Measurements from ENCODE around the gene NEK9. TPM values are rescaled to one million over a fixed set of nuclear protein-coding genes. Genes with fewer than 3 reads are reported as not detected.

NEK9 gene
- total RNA-seq, 4 donors from 2014 or later, result 76.1 to 109 (median 94.4) TPM

DNA sequence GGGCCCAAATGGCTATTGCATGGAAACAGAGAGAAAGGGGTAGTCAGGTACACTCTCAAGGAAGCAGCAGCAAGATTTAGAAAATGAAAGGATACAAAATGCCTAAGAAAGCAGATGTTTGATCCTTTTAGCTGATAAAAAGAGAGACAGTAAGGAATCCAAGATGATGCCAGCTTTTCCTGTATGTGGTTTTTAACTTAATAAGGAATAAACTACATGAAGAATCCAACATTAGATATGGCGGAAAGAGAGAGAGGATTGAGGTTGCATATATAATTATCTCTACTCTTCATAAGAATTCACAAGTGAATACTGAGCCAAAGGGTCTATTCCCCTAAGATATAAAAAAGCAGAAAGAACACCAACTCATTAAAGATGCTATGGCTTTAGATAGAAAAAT, 38.0 kb upstream of the NEK9 start:
- Histone ChIP-seq H3K4me1 (peaks cover 0 to 97% (median 60%) of the 10 kb centered on the region in 4 donors), H3K9me3 (no peaks in the 10 kb centered on the region), H3K27me3 (no peaks in the 10 kb centered on the region), H3K36me3 (no peaks in the 10 kb centered on the region), H3K4me3 (no peak overlapping the region), H3K27ac (peak overlapping the region; percentile 62 to 100 (median 86))
- TF ChIP-seq EP300 (IDR thresholded peaks at IDR 0.05), result no peak
- TF ChIP-seq, protein P1, sequence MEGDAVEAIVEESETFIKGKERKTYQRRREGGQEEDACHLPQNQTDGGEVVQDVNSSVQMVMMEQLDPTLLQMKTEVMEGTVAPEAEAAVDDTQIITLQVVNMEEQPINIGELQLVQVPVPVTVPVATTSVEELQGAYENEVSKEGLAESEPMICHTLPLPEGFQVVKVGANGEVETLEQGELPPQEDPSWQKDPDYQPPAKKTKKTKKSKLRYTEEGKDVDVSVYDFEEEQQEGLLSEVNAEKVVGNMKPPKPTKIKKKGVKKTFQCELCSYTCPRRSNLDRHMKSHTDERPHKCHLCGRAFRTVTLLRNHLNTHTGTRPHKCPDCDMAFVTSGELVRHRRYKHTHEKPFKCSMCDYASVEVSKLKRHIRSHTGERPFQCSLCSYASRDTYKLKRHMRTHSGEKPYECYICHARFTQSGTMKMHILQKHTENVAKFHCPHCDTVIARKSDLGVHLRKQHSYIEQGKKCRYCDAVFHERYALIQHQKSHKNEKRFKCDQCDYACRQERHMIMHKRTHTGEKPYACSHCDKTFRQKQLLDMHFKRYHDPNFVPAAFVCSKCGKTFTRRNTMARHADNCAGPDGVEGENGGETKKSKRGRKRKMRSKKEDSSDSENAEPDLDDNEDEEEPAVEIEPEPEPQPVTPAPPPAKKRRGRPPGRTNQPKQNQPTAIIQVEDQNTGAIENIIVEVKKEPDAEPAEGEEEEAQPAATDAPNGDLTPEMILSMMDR (IDR thresholded peaks at IDR 0.05), result no peak
- TF ChIP-seq POLR2A (IDR thresholded peaks at IDR 0.05), result no peak
- DNase-seq (ENCODE audit: low spot score in 2 of 2), result no peak
- WGBS, 2 donors, result 90 to 94% methylated on average over 1 of the region's 1 CpG

DNA sequence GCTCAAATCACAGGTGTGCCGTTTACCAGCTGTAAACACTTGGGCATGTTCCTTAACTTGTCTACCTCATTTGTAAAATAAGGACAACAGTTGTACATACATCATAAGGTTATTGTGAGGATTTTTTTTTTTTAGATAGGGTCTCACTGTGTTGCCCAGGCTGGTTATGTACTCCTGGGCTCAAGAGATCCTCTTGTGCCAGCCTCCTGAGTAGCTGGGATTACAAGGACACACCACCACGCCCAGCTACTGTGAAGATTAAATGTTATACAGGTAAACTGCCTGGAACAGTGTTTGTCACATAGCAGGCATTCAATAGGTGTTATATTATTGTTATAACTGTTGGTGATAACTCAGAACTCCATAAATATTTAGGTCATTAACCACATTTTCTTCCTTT, 36.8 kb upstream of the NEK9 start:
- H3K4me1 ChIP-seq, result peaks cover 0 to 97% (median 65%) of the 10 kb centered on the region in 4 donors
- H3K27ac ChIP-seq, result peak overlapping the region in 3 of 4 donors; percentile 62 to 100 (median 94)
- no peaks in the 10 kb centered on the region for H3K9me3 ChIP-seq
- H3K27me3 ChIP-seq, result no peaks in the 10 kb centered on the region
- H3K4me3 ChIP-seq, result no peak overlapping the region
- DNase-seq (ENCODE audit: low spot score in 2 of 2), result no peak
- 84 to 94% methylated on average over 2 of the region's 2 CpGs for WGBS, 2 donors
- no peak for TF ChIP-seq POLR2A (IDR thresholded peaks at IDR 0.05)
- TF ChIP-seq, protein P1 (IDR thresholded peaks at IDR 0.05), result no peak
- TF ChIP-seq EP300 (IDR thresholded peaks at IDR 0.05), result no peak
- H3K36me3 ChIP-seq, result no peaks in the 10 kb centered on the region

DNA sequence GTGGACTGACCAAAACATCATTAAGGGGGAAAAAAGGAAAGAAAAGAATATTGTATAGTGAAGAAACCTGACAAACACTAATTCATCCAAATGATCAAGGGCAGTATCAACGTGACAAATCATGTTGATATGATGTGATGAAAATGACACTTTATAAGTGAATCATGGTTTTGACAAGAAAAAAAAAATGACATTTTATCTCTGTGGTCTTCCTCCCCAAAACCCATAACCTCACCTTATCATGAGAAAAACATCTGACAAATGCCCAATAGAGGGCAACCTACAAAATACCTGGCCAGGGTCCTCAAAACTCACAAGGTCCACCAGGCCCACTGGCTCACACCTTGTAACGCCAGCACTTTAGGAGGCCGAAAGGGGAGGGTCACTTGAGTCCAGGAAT, 35.8 kb upstream of the NEK9 start:
- no peaks in the 10 kb centered on the region for H3K9me3 ChIP-seq
- H3K36me3 ChIP-seq, result no peaks in the 10 kb centered on the region
- no peaks in the 10 kb centered on the region for H3K27me3 ChIP-seq
- TF ChIP-seq POLR2A (IDR thresholded peaks at IDR 0.05), result no peak
- TF ChIP-seq, protein P1 (IDR thresholded peaks at IDR 0.05), result no peak
- TF ChIP-seq EP300 (IDR thresholded peaks at IDR 0.05), result no peak
- peaks cover 0 to 94% (median 60%) of the 10 kb centered on the region in 4 donors for H3K4me1 ChIP-seq
- no peak for DNase-seq (ENCODE audit: low spot score in 2 of 2)
- H3K27ac ChIP-seq, result peak overlapping the region; percentile 11 to 100 (median 68)
- 79 to 85% methylated on average over 3 of the region's 3 CpGs for WGBS, 2 donors
- no peak overlapping the region for H3K4me3 ChIP-seq

DNA sequence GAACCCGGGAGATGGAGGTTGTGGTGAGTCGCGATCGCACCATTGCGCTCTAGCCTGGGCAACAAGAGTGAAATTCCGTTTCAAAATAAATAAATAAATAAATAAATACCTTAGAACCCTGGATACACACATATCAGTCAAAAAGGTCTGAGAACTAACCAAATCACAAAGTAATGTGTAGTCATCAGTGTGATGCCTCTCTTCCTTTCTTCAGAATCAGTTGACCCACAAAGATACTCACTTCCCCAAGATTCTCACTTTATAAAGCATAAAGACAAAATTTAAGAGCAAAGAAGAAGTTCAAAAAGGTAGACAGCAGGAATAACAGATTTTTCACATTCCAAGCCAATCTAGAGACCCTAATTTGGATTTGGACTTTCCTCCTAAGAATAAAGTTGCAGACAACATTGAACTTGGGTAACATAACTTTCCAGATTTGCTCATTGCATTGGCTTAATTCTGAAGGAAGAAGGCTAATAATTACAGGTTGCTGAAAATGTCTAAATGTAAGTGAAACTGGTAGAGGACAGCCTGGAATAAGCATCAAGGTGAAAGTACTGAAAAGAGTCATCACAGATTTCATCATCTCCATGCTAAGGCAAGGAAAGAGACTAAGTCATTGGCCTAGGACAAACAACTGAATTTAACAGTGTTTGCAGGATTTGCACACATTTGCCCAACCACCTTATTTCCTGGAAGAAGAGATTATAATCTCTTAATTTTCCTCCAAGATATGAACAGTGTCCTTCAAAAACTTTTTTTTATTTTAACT, 32.2 kb upstream of the NEK9 start:
- no peak overlapping the region for H3K4me3 ChIP-seq
- H3K4me1 ChIP-seq, result peaks cover 0 to 84% (median 43%) of the 10 kb centered on the region in 4 donors
- TF ChIP-seq, protein P1 (IDR thresholded peaks at IDR 0.05), result no peak
- no peak for TF ChIP-seq POLR2A (IDR thresholded peaks at IDR 0.05)
- TF ChIP-seq EP300 (IDR thresholded peaks at IDR 0.05), result no peak
- H3K27me3 ChIP-seq, result no peaks in the 10 kb centered on the region
- H3K36me3 ChIP-seq, result peaks cover 0 to 3% (median 0%) of the 10 kb centered on the region in 3 donors
- H3K9me3 ChIP-seq, result no peaks in the 10 kb centered on the region
- 96 to 99% methylated on average over 6 of the region's 6 CpGs for WGBS, 2 donors
- peak overlapping the region in 3 of 4 donors; percentile 52 to 100 (median 94) for H3K27ac ChIP-seq
- no peak for DNase-seq (ENCODE audit: low spot score in 2 of 2)

DNA sequence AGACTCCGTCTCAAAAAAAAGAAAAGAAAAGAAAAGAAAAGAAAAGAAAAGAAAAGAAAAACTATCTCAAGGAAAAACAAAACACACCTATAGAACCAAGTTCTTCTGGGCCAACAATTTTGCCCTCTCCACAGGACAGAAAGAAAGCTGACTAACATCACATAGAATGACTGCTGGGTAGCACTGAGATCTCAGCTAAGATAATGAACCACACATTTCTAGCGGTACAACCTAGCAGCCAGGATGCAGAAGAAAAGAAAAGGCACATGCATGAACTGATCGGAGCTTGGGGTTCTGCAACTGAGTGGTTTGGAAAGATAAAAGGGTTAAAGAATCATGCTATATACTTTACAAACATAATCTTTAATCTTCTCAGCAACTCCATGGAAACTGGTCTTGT, 30.1 kb upstream of the NEK9 start:
- TF ChIP-seq EP300 (IDR thresholded peaks at IDR 0.05), result no peak
- no peak for TF ChIP-seq POLR2A (IDR thresholded peaks at IDR 0.05)
- TF ChIP-seq, protein P1 (IDR thresholded peaks at IDR 0.05), result no peak
- WGBS, 2 donors, result 80 to 83% methylated on average over 3 of the region's 3 CpGs
- Histone ChIP-seq H3K27me3 (no peaks in the 10 kb centered on the region), H3K9me3 (no peaks in the 10 kb centered on the region), H3K27ac (peak overlapping the region in 2 of 4 donors; percentile 94 to 100), H3K4me3 (no peak overlapping the region), H3K36me3 (peaks cover 0 to 3% (median 0%) of the 10 kb centered on the region in 3 donors), H3K4me1 (peaks cover 0 to 86% (median 37%) of the 10 kb centered on the region in 4 donors)
- no peak for DNase-seq (ENCODE audit: low spot score in 2 of 2)
